LNCaP clone FGC (cell line): ENCODE results near the gene INPP5A.

ENCODE experiments used
- DNase-seq: peaks from one replicate; pipeline ENCODE4 v3.0.0-alpha.2; 2011; ENCODE audit warnings: low read depth
- H3K4me3 ChIP-seq: 2 replicates; pipeline ENCODE4 v1.5.1; 2011; ENCODE audit warnings: mild to moderate bottlenecking, low read depth, low read length, control low read depth
- CTCF ChIP-seq: IDR thresholded peaks from 2 replicates; pipeline ENCODE4 v1.5.1; 2012; ENCODE audit warnings: mild to moderate bottlenecking; ENCODE audit not compliant: control insufficient read depth, insufficient read depth; ENCODE audit errors: extremely low read depth

The INPP5A gene

GRCh38 chr10:132543916-132544743 is 6.5 kb downstream of the INPP5A start:
- DNase-seq = no peak
- H3K4me3 ChIP-seq = no peak overlapping the region
- no peak for TF ChIP-seq CTCF

GRCh38 chr10:132544744-132545658 is 7.4 kb downstream of the INPP5A start:
- no peak overlapping the region for H3K4me3 ChIP-seq
- TF ChIP-seq CTCF = no peak
- DNase-seq = no peak

GRCh38 chr10:132545659-132546367 is 8.2 kb downstream of the INPP5A start:
- DNase-seq = no peak
- TF ChIP-seq CTCF = no peak
- H3K4me3 ChIP-seq = no peak overlapping the region

GRCh38 chr10:132546567-132547420 is 9.2 kb downstream of the INPP5A start:
- H3K4me3 ChIP-seq = no peak overlapping the region
- no peak for TF ChIP-seq CTCF
- no peak for DNase-seq

- no peak overlapping the region for H3K4me3 ChIP-seq
- no peak for TF ChIP-seq CTCF
- no peak for DNase-seq
Observed at GRCh38 chr10:132547421-132547861, 9.9 kb downstream of the INPP5A start.
